ENCODE results near the gene ADAMTSL2.

The ADAMTSL2 gene

DNA sequence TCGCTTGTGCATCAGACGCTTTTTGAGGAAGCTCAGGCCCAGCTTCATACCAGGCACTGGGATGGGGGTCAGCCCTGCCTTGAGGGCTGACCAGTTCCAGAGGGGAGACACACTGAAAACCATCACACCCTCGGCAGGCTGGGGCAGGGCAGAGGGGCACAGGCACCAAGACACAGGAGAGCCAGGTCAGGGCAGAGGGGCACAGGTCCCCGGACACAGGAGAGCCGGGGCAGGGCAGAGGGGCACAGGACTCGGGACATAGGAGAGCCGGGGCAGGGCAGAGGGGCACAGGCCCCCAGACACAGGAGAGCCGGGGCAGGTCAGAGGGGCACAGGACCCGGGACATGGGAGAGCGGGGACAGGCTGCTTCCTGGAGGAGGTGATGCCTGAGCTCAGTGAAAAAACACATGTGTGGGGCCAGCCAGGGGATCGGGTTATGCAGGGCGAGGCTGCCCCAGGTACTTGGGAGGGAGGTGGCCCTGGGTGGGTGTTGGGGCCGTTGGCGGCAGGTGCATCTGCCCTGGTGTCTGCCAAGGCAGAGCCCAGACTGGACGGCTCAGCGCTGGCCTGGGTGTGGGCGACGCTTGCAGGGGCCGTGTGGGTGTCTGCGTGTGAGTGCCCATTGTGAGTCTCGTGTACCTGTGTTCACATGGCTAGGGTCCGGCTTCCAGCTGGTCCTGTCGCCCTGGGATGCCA, 40.5 kb upstream of the ADAMTSL2 start:
- TF ChIP-seq, protein P1, sequence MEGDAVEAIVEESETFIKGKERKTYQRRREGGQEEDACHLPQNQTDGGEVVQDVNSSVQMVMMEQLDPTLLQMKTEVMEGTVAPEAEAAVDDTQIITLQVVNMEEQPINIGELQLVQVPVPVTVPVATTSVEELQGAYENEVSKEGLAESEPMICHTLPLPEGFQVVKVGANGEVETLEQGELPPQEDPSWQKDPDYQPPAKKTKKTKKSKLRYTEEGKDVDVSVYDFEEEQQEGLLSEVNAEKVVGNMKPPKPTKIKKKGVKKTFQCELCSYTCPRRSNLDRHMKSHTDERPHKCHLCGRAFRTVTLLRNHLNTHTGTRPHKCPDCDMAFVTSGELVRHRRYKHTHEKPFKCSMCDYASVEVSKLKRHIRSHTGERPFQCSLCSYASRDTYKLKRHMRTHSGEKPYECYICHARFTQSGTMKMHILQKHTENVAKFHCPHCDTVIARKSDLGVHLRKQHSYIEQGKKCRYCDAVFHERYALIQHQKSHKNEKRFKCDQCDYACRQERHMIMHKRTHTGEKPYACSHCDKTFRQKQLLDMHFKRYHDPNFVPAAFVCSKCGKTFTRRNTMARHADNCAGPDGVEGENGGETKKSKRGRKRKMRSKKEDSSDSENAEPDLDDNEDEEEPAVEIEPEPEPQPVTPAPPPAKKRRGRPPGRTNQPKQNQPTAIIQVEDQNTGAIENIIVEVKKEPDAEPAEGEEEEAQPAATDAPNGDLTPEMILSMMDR (IDR thresholded peaks at IDR 0.05), result no peak
- no peak overlapping the region for H3K27ac ChIP-seq
- no peaks in the 10 kb centered on the region for H3K36me3 ChIP-seq
- no peaks in the 10 kb centered on the region for H3K4me1 ChIP-seq (ENCODE audit: control insufficient read depth in 1 of 2, insufficient read depth in 1 of 2, low read depth in 1 of 2, low read length in 1 of 2)
- no peak overlapping the region for H3K4me3 ChIP-seq (ENCODE audit: low read depth in 1 of 2, low read length in 1 of 2)
- no peaks in the 10 kb centered on the region for H3K27me3 ChIP-seq
- no peaks in the 10 kb centered on the region for H3K9me3 ChIP-seq

DNA sequence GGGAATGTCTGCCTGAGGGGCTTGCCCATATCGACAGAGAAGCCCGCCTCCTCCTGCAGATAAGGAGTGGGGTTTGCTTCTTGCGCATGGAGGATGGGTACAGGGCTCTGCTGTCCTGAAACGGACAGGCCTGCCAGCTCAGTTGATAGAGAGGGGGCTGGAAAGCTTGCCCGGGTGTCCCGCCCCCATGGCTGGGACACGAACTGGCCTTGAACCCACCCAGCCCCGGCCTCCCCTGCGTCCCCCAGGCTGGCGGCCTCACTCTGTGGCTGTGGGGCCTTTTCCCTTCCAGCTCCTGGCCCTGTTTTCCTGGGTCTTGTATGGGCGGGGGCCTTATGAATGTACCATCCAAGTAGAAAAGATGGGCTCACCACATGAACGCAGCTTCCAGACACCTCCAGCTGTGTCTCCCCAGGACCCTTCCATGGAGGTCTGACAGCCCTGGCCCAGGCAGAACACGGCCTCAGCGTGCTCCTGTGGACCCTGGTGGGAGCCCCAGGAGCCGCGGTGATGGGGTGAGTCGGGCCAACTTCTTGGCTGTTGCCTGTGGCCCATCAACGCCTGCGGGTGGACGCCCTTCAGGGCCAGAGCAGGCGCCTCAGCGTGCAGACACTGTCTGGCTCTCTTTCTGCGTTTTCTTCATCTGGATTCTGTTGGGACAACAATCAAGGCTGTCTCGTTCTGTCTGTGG, 39.7 kb upstream of the ADAMTSL2 start:
- TF ChIP-seq, protein P1 (IDR thresholded peaks at IDR 0.05), result no peak
- no peak overlapping the region for H3K4me3 ChIP-seq (ENCODE audit: low read depth in 1 of 2, low read length in 1 of 2)
- no peaks in the 10 kb centered on the region for H3K36me3 ChIP-seq
- no peak overlapping the region for H3K27ac ChIP-seq
- H3K27me3 ChIP-seq, result no peaks in the 10 kb centered on the region
- H3K4me1 ChIP-seq (ENCODE audit: control insufficient read depth in 1 of 2, insufficient read depth in 1 of 2, low read depth in 1 of 2, low read length in 1 of 2), result no peaks in the 10 kb centered on the region
- no peaks in the 10 kb centered on the region for H3K9me3 ChIP-seq

GRCh38 chr9:133495327-133496293, 38.9 kb upstream of the ADAMTSL2 start:
- Histone ChIP-seq H3K4me1 (ENCODE audit: control insufficient read depth in 1 of 2, insufficient read depth in 1 of 2, low read depth in 1 of 2, low read length in 1 of 2) (no peaks in the 10 kb centered on the region), H3K9me3 (no peaks in the 10 kb centered on the region), H3K36me3 (no peaks in the 10 kb centered on the region), H3K4me3 (ENCODE audit: low read depth in 1 of 2, low read length in 1 of 2) (no peak overlapping the region), H3K27ac (no peak overlapping the region), H3K27me3 (no peaks in the 10 kb centered on the region)
- TF ChIP-seq, protein P1 (IDR thresholded peaks at IDR 0.05), result no peak

- H3K27ac ChIP-seq, result no peak overlapping the region
- no peaks in the 10 kb centered on the region for H3K36me3 ChIP-seq
- no peaks in the 10 kb centered on the region for H3K9me3 ChIP-seq
- TF ChIP-seq, protein P1 (IDR thresholded peaks at IDR 0.05), result no peak
- H3K27me3 ChIP-seq, result no peaks in the 10 kb centered on the region
- H3K4me3 ChIP-seq (ENCODE audit: low read depth in 1 of 2, low read length in 1 of 2), result no peak overlapping the region
- no peaks in the 10 kb centered on the region for H3K4me1 ChIP-seq (ENCODE audit: control insufficient read depth in 1 of 2, insufficient read depth in 1 of 2, low read depth in 1 of 2, low read length in 1 of 2)
Measured at GRCh38 chr9:133496861-133497842, 37.4 kb upstream of the ADAMTSL2 start.
